Natural killer cell (primary cell): Measurements from ENCODE around the gene DNMT3L. TPM values are rescaled to one million over a fixed set of nuclear protein-coding genes. Genes with fewer than 3 reads are reported as not detected.

Experiments
- ATAC-seq, 3 donors: fragments of 150-1000 bp in 2 of 3; fragments of 200-7000 bp in 1 of 3; cut with Tn5 transposase; 1 replicate in 1 of 3; 2 replicates in 2 of 3; pipeline ENCODE4 v1.10.0; 2021; ENCODE audit warnings: mild to moderate bottlenecking in 2 of 3, moderate library complexity in 2 of 3
- DNase-seq, 2 donors: peaks; one replicate each; pipeline versions ENCODE4 v3.0.0 to v3.0.0-alpha.2; 2013 to 2021; ENCODE audit warnings: mixed read lengths in 1 of 2
- H3K27ac ChIP-seq: one replicate; pipeline ENCODE4 v1.5.1; 2013; ENCODE audit warnings: mild to moderate bottlenecking, low read length
- H3K27me3 ChIP-seq: one replicate; pipeline ENCODE4 v1.6.1; 2013; ENCODE audit warnings: low read length; ENCODE audit not compliant: control insufficient read depth, insufficient read depth
- H3K36me3 ChIP-seq: one replicate; pipeline ENCODE4 v1.6.1; 2013; ENCODE audit warnings: low read length; ENCODE audit not compliant: control insufficient read depth, insufficient read depth
- H3K4me1 ChIP-seq: one replicate; pipeline ENCODE4 v1.6.1; 2013; ENCODE audit warnings: low read length; ENCODE audit not compliant: control insufficient read depth, insufficient read depth
- H3K4me3 ChIP-seq: one replicate; pipeline ENCODE4 v1.5.1; 2013; ENCODE audit warnings: low read length
- H3K9me3 ChIP-seq: one replicate; pipeline ENCODE4 v1.6.1; 2013; ENCODE audit warnings: low read length; ENCODE audit not compliant: control insufficient read depth, insufficient read depth
- H3K27ac Mint-ChIP-seq, 2 donors: one replicate each; pipeline ENCODE4 v1.8.0; 2022; ENCODE audit warnings: mild to moderate bottlenecking in 2 of 2, mixed read lengths in 2 of 2, moderate library complexity in 1 of 2
- H3K27me3 Mint-ChIP-seq, 2 donors: one replicate each; pipeline ENCODE4 v1.8.0; 2022; ENCODE audit warnings: low read depth in 2 of 2, mixed read lengths in 2 of 2
- H3K36me3 Mint-ChIP-seq: one replicate; pipeline ENCODE4 v1.8.0; 2022; ENCODE audit warnings: mixed read lengths
- H3K4me1 Mint-ChIP-seq, 2 donors: one replicate each; pipeline ENCODE4 v1.8.0; 2022; ENCODE audit warnings: mixed read lengths in 2 of 2
- H3K4me3 Mint-ChIP-seq: one replicate; pipeline ENCODE4 v1.8.0; 2022; ENCODE audit warnings: mild to moderate bottlenecking, moderate library complexity, mixed read lengths
- H3K9me3 Mint-ChIP-seq, 2 donors: one replicate each; pipeline ENCODE4 v1.8.0; 2022; ENCODE audit warnings: mixed read lengths in 2 of 2
- CTCF ChIP-seq: fragments of 200-600 bp; IDR thresholded peaks from one replicate; pipeline ENCODE4 v1.8.0; 2022; ENCODE audit warnings: antibody characterized with exemption
- WGBS: methylation state at CpG from one replicate; pipeline ENCODE4 v1.1.7; 2013; ENCODE audit warnings: missing lambda C conversion rate; ENCODE audit not compliant: insufficient coverage; 5-methylcytosine and 5-hydroxymethylcytosine counted together
- intact Hi-C: fragments of 100-400 bp; cut with micrococcal nuclease; formaldehyde crosslinking; loops from one replicate; pipeline ENCODE4 v1.14.2; 2022
- total RNA-seq, 4 donors: library from RNA; stranded (reverse); fragments of 120-200 nt in 1 of 4; gene quantifications; one replicate each; pipeline versions ENCODE4 v1.2.3 to v1.2.4, GENCODE V29; 2013 to 2022

The DNMT3L gene
- total RNA-seq, 3 donors from 2014 or later (not counting 1 experiment from before 2014, with no cell fraction given), result not detected

DNA sequence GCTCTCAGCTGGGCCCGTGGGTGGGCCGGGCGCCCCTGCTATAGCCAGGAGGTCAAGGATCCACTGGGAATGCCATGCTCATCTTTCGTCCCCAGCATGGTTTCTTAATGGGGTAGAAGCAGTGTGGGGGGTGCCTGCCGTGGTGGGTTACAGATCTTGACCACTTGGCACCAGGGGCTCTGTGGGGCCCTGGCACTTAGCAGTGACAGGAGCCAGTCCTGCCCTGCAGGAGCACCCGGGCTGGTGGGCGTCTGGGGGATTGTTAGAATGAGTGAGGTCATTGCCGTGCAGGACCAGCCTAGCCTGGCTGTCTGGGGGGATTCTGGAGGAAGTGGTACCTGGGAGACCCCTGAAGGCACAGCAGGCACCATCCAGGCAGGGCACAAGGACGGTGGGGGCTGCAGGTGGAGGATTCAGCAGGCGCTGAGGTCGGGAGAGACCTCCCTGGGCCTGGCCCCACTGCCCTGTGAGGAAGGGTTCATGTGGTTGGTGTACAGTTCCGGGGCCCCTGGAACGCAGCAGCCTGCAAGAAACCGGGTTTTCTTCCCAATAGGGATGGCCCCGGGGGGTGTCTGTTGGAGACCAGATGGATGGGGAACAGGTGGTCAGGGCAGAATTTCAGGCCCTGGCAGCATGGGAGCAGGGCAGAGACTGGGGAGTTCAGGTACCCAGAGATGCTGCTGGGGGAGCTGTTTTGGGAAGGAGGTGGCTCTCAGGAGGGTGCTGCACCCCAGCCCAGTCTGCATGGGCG lies 28.8 kb upstream of the DNMT3L start:
- no peaks in the 10 kb centered on the region for H3K9me3 ChIP-seq
- intact Hi-C loops, result no loop called here
- Mint-ChIP-seq H3K27ac (no peak overlapping the region), H3K9me3 (no peaks in the 10 kb centered on the region), H3K36me3 (no peaks in the 10 kb centered on the region), H3K4me1 (peaks cover 0 to 6% of the 10 kb centered on the region in 2 donors), H3K27me3 (peaks cover 0 to 3% of the 10 kb centered on the region in 2 donors), H3K4me3 (no peak overlapping the region)
- no peak overlapping the region for H3K27ac ChIP-seq
- DNase-seq, result no peak
- no peaks in the 10 kb centered on the region for H3K36me3 ChIP-seq
- no peaks in the 10 kb centered on the region for H3K27me3 ChIP-seq
- TF ChIP-seq CTCF, result no peak
- no peak overlapping the region for H3K4me3 ChIP-seq
- 90% methylated on average over 16 of the region's 16 CpGs for WGBS
- no peak for ATAC-seq
- H3K4me1 ChIP-seq, result peaks cover 18% of the 10 kb centered on the region

DNA sequence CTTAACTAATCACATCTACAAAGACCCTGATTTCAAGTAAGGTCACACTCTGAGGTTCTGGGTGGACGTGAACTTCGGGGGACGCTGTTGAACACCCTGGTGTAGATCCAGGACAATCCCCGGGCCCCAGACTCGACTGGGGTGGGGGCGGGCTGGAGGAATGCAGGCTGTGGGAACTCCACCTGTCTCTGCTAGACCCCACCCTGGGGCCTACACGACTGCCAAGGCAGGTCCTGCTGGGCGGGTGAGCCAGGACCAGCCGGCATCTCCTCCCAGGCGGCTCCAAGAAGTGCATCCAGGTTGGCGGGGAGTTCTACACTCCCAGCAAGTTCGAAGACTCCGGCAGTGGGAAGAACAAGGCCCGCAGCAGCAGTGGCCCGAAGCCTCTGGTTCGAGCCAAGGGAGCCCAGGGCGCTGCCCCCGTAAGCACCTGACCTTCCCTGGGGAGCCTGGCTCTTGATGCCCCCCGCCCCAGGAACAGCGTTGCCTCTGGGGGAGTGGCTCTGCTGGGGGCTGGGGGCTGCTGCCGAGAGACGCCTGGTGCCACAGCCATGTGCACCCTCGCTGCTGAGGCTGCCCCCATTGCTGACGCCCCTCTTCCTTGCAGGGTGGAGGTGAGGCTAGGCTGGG lies 27.8 kb upstream of the DNMT3L start:
- DNase-seq (no peak), ATAC-seq (no peak)
- 93% methylated on average over 24 of the region's 24 CpGs for WGBS
- no peak overlapping the region for H3K27ac Mint-ChIP-seq
- H3K4me1 Mint-ChIP-seq, result no peaks in the 10 kb centered on the region
- Histone ChIP-seq H3K4me1 (peaks cover 8% of the 10 kb centered on the region), H3K27ac (no peak overlapping the region), H3K4me3 (no peak overlapping the region), H3K9me3 (no peaks in the 10 kb centered on the region), H3K27me3 (no peaks in the 10 kb centered on the region), H3K36me3 (no peaks in the 10 kb centered on the region)
- no peak overlapping the region for H3K4me3 Mint-ChIP-seq
- H3K27me3 Mint-ChIP-seq, result peaks cover 0 to 3% of the 10 kb centered on the region in 2 donors
- H3K9me3 Mint-ChIP-seq, result no peaks in the 10 kb centered on the region
- no peaks in the 10 kb centered on the region for H3K36me3 Mint-ChIP-seq
- intact Hi-C loops, result no loop called here
- no peak for TF ChIP-seq CTCF

DNA sequence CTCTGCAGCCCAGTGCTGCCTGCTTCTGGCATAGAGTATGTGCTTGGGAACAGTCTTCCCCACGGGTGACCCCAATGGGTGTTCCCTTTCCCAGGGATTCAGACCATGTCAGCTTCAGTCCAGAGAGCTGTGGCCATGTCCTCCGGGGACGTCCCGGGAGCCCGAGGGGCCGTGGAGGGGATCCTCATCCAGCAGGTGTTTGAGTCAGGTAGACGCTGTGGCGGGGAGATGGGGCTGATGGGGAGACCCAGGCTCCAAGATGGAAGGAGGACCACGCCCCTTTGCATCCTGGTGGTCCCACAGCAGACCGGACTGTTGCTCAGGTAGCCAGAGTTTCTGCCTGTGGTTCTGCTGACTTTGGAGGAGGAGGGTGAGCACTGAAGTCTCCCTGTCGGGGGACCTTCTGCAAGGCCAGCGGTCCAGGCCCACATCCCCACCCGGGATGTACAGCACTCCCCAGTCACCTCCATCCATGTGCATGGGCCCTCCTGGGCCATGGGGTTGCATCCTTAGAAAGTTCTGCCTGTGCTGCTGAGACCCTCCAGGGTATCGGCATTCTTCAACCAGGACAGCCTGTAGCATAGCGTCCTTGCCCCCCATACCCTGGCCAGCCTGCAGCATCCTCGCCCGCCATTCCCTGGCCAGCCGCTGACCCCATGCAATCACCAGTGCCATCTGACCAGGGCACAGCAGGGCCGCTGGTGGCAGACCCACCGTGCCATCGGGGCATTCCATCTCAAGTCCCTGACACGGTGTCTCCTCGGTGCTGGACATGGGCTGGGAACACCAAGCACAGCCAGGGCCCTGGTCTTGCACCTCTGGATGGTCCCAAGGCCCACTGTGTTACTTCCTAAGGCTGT lies 26.8 kb upstream of the DNMT3L start:
- Histone ChIP-seq H3K9me3 (no peaks in the 10 kb centered on the region), H3K27ac (no peak overlapping the region), H3K36me3 (no peaks in the 10 kb centered on the region), H3K4me1 (peaks cover 2% of the 10 kb centered on the region), H3K4me3 (no peak overlapping the region), H3K27me3 (no peaks in the 10 kb centered on the region)
- no peaks in the 10 kb centered on the region for H3K4me1 Mint-ChIP-seq
- no peaks in the 10 kb centered on the region for H3K9me3 Mint-ChIP-seq
- H3K36me3 Mint-ChIP-seq, result no peaks in the 10 kb centered on the region
- ATAC-seq (no peak), DNase-seq (no peak)
- 92% methylated on average over 23 of the region's 23 CpGs for WGBS
- no peak overlapping the region for H3K4me3 Mint-ChIP-seq
- TF ChIP-seq CTCF, result no peak
- H3K27ac Mint-ChIP-seq, result no peak overlapping the region
- peaks cover 0 to 3% of the 10 kb centered on the region in 2 donors for H3K27me3 Mint-ChIP-seq
- intact Hi-C loops, result no loop called here
